Measurements from ENCODE around the gene PFN4.
"Not testable (repeated sequence)": the region's sequence is repeated elsewhere in the genome, so short reads cannot be mapped to it uniquely, and the experiment has no call there.

Gene PFN4

DNA sequence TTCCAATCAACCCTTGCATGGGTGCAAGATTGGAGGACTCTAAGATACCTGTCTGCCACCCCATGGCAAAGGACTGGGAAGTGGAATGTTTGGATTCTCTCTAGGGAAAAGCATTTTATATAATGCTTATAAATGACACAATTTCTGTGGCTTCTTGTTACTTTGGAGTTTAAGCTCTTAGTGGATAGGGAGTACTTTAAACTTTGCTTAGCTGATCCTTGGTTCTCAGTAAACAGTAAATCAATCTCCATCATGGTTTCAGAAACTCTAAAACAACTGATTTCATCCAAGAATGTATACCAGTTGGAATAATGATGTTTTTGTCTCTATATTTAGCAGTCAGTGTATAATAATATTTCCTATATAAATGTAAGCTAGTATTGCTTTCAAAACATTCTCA, 37.6 kb upstream of the PFN4 start:
- in situ Hi-C loops (cut with MboI; ENCODE audit: low pct_unique_long_range_greater_than_20kb, low sequenced_read_pairs, unreplicated experiment) = no loop called here
- DNase-seq (ENCODE audit: low spot score) = no peak
- TF ChIP-seq, protein P1, sequence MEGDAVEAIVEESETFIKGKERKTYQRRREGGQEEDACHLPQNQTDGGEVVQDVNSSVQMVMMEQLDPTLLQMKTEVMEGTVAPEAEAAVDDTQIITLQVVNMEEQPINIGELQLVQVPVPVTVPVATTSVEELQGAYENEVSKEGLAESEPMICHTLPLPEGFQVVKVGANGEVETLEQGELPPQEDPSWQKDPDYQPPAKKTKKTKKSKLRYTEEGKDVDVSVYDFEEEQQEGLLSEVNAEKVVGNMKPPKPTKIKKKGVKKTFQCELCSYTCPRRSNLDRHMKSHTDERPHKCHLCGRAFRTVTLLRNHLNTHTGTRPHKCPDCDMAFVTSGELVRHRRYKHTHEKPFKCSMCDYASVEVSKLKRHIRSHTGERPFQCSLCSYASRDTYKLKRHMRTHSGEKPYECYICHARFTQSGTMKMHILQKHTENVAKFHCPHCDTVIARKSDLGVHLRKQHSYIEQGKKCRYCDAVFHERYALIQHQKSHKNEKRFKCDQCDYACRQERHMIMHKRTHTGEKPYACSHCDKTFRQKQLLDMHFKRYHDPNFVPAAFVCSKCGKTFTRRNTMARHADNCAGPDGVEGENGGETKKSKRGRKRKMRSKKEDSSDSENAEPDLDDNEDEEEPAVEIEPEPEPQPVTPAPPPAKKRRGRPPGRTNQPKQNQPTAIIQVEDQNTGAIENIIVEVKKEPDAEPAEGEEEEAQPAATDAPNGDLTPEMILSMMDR (IDR thresholded peaks at IDR 0.05; ENCODE audit: extremely low read depth, insufficient read depth, missing control alignments) = no peak

DNA sequence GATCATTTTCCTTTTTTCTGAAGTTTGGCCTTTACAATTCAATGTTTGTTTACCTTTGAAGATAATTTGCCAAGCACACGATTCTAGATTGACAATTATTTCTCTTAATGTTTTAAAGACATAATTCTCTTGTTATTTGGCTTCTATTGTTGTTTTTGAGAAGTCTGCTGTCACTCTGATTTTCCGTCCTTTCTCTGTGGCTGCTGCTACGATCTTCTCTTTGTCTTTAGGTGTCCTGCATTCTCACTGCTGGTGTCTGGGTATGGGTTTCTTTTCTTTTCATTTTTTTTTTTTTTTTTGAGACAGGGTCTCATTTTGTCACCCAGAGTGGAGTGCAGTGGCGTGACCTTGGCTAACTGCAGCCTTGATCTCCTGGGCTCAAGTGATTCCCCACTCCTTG, 36.6 kb upstream of the PFN4 start:
- TF ChIP-seq, protein P1 (IDR thresholded peaks at IDR 0.05; ENCODE audit: extremely low read depth, insufficient read depth, missing control alignments) = no peak
- in situ Hi-C loops (cut with MboI; ENCODE audit: low pct_unique_long_range_greater_than_20kb, low sequenced_read_pairs, unreplicated experiment) = no loop called here
- DNase-seq (ENCODE audit: low spot score) = no peak

DNA sequence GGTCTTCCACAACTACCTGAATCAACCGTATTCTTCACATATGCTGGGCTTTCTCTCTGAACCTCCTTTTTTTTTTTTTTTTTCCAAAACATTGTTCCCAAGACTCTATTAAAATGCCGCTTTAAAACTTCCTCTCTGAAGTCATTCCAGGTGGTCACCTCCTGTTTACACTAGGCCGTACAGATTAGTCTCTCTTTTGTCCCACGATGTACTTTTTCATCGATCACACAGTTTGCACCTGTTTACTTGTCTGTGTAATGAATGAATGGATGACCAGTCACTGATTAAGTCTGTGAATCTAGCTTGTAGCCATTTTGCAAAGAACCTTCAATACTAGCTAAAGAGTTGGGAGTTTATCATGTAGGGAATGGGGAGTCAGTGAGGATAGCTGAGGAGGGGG, 35.0 kb upstream of the PFN4 start:
- TF ChIP-seq, protein P1 (IDR thresholded peaks at IDR 0.05; ENCODE audit: extremely low read depth, insufficient read depth, missing control alignments) = no peak
- in situ Hi-C loops (cut with MboI; ENCODE audit: low pct_unique_long_range_greater_than_20kb, low sequenced_read_pairs, unreplicated experiment) = no loop called here
- DNase-seq (ENCODE audit: low spot score) = no peak

DNA sequence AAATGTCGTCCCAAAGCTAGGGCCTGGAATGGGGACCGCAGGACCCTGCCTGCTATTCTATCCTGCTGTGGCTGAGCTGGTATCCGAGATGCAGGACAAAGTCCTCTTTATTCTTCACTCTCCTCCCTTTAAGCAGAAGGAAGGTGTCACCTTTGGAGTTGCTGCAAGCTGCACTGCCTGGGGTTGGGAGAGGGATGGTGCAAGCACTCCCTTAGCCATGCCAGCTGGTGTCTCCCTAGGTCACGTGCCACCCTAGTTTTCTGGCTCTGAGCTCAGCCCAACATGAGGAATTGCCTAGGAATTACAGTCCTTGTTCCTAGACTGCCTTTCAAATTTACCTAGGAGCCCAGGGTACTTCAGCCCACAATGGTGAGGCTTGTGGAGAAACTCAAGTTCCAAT, 30.3 kb upstream of the PFN4 start:
- DNase-seq (ENCODE audit: low spot score) = no peak
- in situ Hi-C loops (cut with MboI; ENCODE audit: low pct_unique_long_range_greater_than_20kb, low sequenced_read_pairs, unreplicated experiment) = no loop called here
- TF ChIP-seq, protein P1 (IDR thresholded peaks at IDR 0.05; ENCODE audit: extremely low read depth, insufficient read depth, missing control alignments) = no peak

DNA sequence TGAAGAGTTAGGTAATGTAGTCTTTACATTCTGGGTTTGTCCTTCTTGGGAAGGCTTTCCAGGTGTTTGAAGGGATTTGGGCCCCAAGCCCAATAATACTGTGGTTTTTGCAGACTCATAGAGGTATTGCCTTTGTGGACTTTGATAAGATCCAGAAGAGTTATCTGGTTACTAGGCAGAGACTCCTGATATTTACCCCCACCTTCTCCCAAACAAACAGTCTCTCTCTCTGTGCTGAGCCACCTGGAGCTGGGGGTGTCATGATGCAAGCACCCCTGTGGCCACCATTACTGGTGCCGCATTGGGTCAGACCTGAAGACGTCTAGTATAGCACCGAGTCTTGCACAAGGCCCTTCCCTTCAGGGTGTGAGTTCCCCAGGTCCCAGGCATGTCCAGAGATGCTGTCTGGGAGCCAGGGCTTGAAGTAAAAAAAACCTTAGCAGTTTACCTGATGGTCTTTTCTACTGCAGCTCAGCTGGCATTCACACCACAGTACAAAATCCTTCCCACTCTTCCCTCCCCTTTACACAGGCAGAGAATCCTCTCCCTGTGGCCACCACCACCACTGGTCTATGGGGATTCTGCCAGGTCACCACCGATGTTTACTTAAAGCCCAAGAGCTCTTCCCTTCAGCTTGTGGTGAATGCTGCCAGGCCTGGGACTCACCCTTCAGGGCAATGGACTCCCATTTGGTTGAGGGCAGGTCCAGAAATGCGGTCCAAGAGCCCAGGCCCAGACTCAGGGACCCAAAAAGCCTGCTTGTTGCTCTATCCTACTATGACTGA, 29.5 kb upstream of the PFN4 start:
- no peak for DNase-seq (ENCODE audit: low spot score)
- TF ChIP-seq, protein P1 (IDR thresholded peaks at IDR 0.05; ENCODE audit: extremely low read depth, insufficient read depth, missing control alignments) = no peak
- in situ Hi-C loops (cut with MboI; ENCODE audit: low pct_unique_long_range_greater_than_20kb, low sequenced_read_pairs, unreplicated experiment) = no loop called here

DNA sequence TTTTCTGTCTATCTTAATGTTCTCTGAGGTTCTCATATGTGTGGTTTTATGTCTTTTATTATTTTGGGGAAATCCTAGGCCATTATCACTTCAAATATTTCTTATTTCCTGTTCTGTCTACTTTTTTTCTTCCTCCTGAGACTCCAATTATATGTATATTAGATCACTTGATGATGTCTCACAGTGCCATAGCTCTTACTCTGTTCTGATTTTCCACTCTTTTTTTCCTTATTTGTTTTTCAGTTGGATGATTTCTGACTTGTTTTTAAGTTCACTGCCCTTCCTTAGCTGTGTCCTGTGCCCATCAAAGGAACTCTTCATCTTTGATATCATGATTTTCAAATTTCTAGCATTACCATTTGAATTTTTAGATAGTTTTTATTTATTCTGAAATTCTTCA, 24.2 kb upstream of the PFN4 start:
- DNase-seq (ENCODE audit: low spot score) = no peak
- in situ Hi-C loops (cut with MboI; ENCODE audit: low pct_unique_long_range_greater_than_20kb, low sequenced_read_pairs, unreplicated experiment) = no loop called here
- TF ChIP-seq, protein P1 (IDR thresholded peaks at IDR 0.05; ENCODE audit: extremely low read depth, insufficient read depth, missing control alignments) = no peak

DNA sequence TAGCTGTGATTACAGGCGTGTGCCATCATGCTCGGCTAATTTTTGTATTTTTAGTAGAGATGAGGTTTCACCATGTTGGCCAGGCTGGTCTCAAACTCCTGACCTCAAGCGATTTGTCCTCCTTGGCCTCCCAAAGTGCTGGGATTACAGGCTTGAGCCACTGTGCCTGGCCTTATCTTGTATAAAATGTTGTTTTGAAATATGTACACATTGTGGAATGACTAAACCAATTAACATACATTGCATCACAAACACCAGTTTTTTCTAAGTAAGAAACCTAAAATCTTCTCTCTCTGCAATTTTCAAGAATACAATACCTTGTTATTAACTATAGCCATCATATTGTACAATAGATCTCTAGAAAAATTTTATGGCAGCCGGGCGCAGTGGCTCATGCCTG, 17.2 kb upstream of the PFN4 start:
- DNase-seq (ENCODE audit: low spot score); in situ Hi-C loops (cut with MboI; ENCODE audit: low pct_unique_long_range_greater_than_20kb, low sequenced_read_pairs, unreplicated experiment): not testable (repeated sequence)

Data from GM13977 (cell line).